ENCODE data around the gene NUBP2. TPM values are rescaled to one million over a fixed set of nuclear protein-coding genes. Genes with fewer than 3 reads are reported as not detected.

Gene NUBP2
- total and polyA plus RNA-seq, 4 donors, result 28.9 to 80.9 (median 54.1) TPM

- H3K9ac ChIP-seq (ENCODE audit: low read depth in 1 of 2, low read length in 2 of 2), result peak overlapping the region; percentile 21 to 89
- TF ChIP-seq ZBTB33 (IDR thresholded peaks at IDR 0.05) (no peak), REST (IDR thresholded peaks at IDR 0.05) (no peak), GABPA (IDR thresholded peaks at IDR 0.05 in 1 of 2, conservative IDR thresholded peaks at IDR 0.05 in 1 of 2) (no peak), JUND (IDR thresholded peaks at IDR 0.05) (no peak), CTCF (IDR thresholded peaks at IDR 0.05; ENCODE audit: low read depth, low read length, missing input control) (no peak), ATF3 (IDR thresholded peaks at IDR 0.05) (no peak), RAD21 (IDR thresholded peaks at IDR 0.05) (no peak), FOXA2 (IDR thresholded peaks at IDR 0.05) (no peak), YY1 (IDR thresholded peaks at IDR 0.05) (no peak)
- DNase-seq (ENCODE audit: low spot score), result no peak
- peaks cover 0 to 18% (median 10%) of the 10 kb centered on the region in 4 donors for H3K36me3 ChIP-seq (ENCODE audit: control insufficient read depth in 4 of 4, insufficient read depth in 3 of 4, low read depth in 1 of 4, low read length in 3 of 4)
- H3K9me3 ChIP-seq (ENCODE audit: control insufficient read depth in 4 of 4, low read length in 3 of 4), result no peaks in the 10 kb centered on the region
- no peaks in the 10 kb centered on the region for H3K27me3 ChIP-seq (ENCODE audit: control insufficient read depth in 4 of 4, insufficient read depth in 4 of 4, low read length in 3 of 4)
- H3K4me1 ChIP-seq (ENCODE audit: control insufficient read depth in 4 of 4, insufficient read depth in 4 of 4, low read length in 3 of 4), result peaks cover 10 to 53% (median 30%) of the 10 kb centered on the region in 4 donors
- H3K27ac ChIP-seq (ENCODE audit: low read depth in 1 of 2, low read length in 2 of 2), result peak overlapping the region; percentile 83 to 94
- WGBS, result 15% methylated on average over 45 of the region's 45 CpGs
- H3K4me3 ChIP-seq (ENCODE audit: low read depth in 1 of 3, low read length in 3 of 3), result peak overlapping the region; percentile 68 to 93 (median 73)
Measured at GRCh38 chr16:1773703-1774447, 8.9 kb upstream of the NUBP2 start.

GRCh38 chr16:1774448-1774780 is 8.3 kb upstream of the NUBP2 start:
- Histone ChIP-seq H3K9me3 (ENCODE audit: control insufficient read depth in 4 of 4, low read length in 3 of 4) (no peaks in the 10 kb centered on the region), H3K36me3 (ENCODE audit: control insufficient read depth in 4 of 4, insufficient read depth in 3 of 4, low read depth in 1 of 4, low read length in 3 of 4) (peaks cover 0 to 18% (median 10%) of the 10 kb centered on the region in 4 donors), H3K9ac (ENCODE audit: low read depth in 1 of 2, low read length in 2 of 2) (no peak overlapping the region), H3K27me3 (ENCODE audit: control insufficient read depth in 4 of 4, insufficient read depth in 4 of 4, low read length in 3 of 4) (no peaks in the 10 kb centered on the region), H3K4me3 (ENCODE audit: low read depth in 1 of 3, low read length in 3 of 3) (no peak overlapping the region), H3K27ac (ENCODE audit: low read depth in 1 of 2, low read length in 2 of 2) (no peak overlapping the region), H3K4me1 (ENCODE audit: control insufficient read depth in 4 of 4, insufficient read depth in 4 of 4, low read length in 3 of 4) (peaks cover 10 to 57% (median 33%) of the 10 kb centered on the region in 4 donors)
- no peak for DNase-seq (ENCODE audit: low spot score)
- 92% methylated on average over 7 of the region's 7 CpGs for WGBS
- TF ChIP-seq FOXA2 (IDR thresholded peaks at IDR 0.05), result no peak
- no peak for TF ChIP-seq EGR1 (IDR thresholded peaks at IDR 0.05; ENCODE audit: low read depth in 2 of 2)
- no peak for TF ChIP-seq MAX (IDR thresholded peaks at IDR 0.05)
- TF ChIP-seq CTCF (IDR thresholded peaks at IDR 0.05; ENCODE audit: low read depth, low read length, missing input control), result no peak
- TF ChIP-seq FOXA1 (IDR thresholded peaks at IDR 0.05), result no peak

Measured in liver (tissue), 9 donors.